GM19240 (cell line): ENCODE data around the gene C1orf87.
A peak's percentile ranks its signal among the peaks of the same experiment; 100 is the strongest.

Experiments
- DNase-seq: peaks from one replicate; pipeline ENCODE4 v3.0.0; 2011; ENCODE audit warnings: low spot score; ENCODE audit not compliant: insufficient read length

C1orf87 gene

DNA sequence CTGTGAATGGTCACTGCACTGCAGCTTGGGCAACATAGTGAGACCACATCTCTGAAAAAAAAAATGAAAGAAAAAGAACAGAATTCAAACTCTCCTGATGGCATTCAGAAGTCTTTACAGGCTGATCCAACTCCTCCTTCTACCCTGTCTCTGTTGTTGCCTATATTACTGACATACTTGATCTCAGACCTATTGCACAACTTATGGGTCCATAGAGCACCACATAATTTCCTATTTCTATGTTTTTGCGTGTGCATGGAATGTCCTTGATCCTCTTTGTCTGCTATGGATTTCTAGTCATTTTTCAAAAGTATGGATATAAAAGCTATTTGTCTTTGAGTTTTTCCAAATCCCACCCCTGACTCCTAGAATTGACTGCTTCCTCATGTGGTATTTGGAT is 124.6 kb downstream of the C1orf87 start:
- DNase-seq: no peak

DNA sequence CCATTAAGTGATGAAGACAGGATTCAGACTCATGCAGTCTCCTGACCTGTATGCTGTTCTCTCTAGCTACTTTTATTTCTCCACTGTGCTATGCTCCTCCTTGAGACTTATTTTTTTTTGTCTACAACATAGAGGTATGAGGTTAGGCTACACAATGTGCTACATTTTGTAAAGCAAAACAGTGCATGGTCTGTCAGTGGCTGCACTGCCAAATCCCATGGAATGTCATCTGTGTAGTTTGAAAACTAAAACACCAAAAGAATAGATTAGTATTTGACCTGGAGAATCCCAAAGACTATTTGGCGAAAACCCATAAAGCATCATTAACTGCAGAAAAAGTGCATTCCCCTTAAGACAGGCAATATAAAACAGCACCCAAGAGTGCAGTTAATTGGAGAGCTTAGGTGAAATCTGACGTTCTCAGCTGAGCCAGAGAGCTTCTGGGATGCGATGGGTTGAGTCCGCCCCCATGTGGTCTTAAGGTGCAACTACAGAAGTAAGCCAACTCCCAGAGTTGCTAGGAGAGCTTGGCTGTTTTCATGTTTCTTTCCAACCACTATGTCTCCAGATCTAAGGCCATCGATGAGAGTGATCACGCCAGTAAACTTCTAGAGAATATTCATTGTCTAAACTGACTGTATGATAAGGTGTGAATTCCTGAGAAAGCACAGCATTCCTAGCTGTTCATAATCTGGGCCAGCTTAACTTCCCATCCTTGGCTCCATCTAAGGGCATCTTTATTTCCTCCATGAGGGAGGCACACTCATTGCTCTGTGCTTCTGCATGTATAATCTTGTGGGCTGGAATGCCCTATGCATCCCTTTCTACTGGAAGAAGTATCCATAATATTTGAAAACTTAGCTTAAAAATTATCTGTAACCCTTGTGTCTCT is 126.3 kb downstream of the C1orf87 start:
- DNase-seq: peak; percentile 57

DNA sequence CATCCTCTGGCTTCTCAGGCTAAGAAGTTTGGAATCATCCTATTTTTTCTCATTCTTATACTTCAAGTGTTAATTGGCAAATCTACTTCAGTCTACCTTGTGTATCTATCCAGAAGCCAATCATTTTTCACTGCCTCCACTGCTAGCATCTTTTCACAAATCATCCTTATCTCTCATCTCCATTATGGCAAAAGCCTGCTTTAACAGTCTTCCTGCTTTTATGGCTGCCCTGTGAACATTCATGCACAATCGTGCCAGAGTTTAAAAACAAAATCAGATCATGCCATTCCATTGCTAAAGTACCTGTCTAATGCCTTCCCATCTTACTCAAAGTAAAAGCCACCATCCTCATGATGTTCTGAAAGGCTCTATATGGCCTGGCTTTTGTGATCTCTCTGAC is 127.8 kb downstream of the C1orf87 start:
- DNase-seq: no peak
